Peyer's patch (tissue), 4 donors: Measurements from ENCODE around the gene PACSIN2.

ENCODE experiments used
- POLR2A ChIP-seq, 2 donors: fragments of 450-650 bp; IDR thresholded peaks; one replicate each; pipeline ENCODE4 v1.5.1; 2017; ENCODE audit warnings: antibody characterized with exemption in 2 of 2, mild to moderate bottlenecking in 2 of 2, moderate library complexity in 2 of 2
- TF ChIP-seq, protein P1 (sequence below), 6 experiments: fragments of 450-650 bp in 4 of 6; fragments of 200-600 bp in 2 of 6; sonication (generic) in 1 of 6; IDR thresholded peaks; one replicate each; pipeline ENCODE4 v1.5.1; 2017 to 2019; ENCODE audit warnings: antibody characterized with exemption in 6 of 6, mild to moderate bottlenecking in 3 of 6, moderate library complexity in 1 of 6

DNA sequence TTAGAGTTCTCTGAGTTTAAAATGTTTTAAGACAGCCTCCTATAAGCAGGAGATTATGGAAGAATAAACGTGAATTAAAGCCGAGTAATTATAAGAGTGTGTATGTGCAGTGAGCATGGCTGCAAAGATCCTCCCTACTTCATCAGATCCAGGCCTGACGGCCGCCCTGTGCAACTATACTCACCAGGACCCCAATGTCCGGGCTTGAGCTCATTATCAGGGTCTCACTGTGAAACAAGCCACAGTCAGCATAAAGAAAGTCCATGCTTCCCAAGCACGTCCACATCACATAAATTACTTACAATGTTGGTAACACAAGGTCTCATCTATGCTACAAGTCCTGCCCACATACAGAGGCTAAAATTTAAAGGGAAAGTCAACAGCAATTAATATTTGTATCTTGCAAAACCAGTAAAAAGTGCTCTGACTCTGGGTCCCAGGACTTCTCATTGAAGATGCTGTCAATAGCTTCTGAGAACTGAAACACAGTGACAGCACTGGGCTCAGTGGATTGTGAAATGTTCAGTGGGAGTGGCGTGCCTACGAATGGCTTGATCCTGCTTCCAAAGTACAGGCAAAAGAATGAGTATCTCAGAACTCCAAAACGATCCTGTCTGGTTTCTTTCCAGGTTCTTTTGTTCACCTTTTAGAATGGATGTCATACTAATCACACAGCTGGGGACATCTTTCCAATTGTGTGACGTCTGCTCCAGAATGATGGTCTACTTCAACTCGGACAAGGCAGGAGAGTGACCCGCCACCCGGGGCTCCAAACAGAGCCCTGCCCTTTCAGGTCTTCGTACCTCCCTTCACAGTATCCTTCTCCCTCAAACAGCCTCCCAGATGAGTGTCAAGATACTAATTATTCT, 85.7 kb downstream of the PACSIN2 start:
- TF ChIP-seq, protein P1, sequence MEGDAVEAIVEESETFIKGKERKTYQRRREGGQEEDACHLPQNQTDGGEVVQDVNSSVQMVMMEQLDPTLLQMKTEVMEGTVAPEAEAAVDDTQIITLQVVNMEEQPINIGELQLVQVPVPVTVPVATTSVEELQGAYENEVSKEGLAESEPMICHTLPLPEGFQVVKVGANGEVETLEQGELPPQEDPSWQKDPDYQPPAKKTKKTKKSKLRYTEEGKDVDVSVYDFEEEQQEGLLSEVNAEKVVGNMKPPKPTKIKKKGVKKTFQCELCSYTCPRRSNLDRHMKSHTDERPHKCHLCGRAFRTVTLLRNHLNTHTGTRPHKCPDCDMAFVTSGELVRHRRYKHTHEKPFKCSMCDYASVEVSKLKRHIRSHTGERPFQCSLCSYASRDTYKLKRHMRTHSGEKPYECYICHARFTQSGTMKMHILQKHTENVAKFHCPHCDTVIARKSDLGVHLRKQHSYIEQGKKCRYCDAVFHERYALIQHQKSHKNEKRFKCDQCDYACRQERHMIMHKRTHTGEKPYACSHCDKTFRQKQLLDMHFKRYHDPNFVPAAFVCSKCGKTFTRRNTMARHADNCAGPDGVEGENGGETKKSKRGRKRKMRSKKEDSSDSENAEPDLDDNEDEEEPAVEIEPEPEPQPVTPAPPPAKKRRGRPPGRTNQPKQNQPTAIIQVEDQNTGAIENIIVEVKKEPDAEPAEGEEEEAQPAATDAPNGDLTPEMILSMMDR (IDR thresholded peaks at IDR 0.05), result no peak
- TF ChIP-seq POLR2A (IDR thresholded peaks at IDR 0.05), result no peak
